Sigmoid colon (tissue), 4 donors: Measurements from ENCODE around the gene MAST2.

Experiments
- CTCF ChIP-seq, 4 experiments: fragments of 450-650 bp in 3 of 4; fragments of 200-600 bp in 1 of 4; IDR thresholded peaks; one replicate each; pipeline ENCODE4 v1.5.1; 2016 to 2019; ENCODE audit warnings: antibody characterized with exemption in 4 of 4, mild to moderate bottlenecking in 3 of 4, moderate library complexity in 2 of 4
- EP300 ChIP-seq, 4 donors: sonication (generic); formaldehyde crosslinking; IDR thresholded peaks; one replicate each; pipeline ENCODE4 v1.6.1; 2017; ENCODE audit warnings: antibody characterized with exemption in 4 of 4

- TF ChIP-seq EP300 (IDR thresholded peaks at IDR 0.05) (no peak), CTCF (IDR thresholded peaks at IDR 0.05) (no peak)
Observed at GRCh38 chr1:46026531-46026930, 223.1 kb downstream of the MAST2 start.
